IMR-90 (cell line): ENCODE data around the gene TSPO. TPM values are rescaled to one million over a fixed set of nuclear protein-coding genes. Genes with fewer than 3 reads are reported as not detected.

Experiments used
- ATAC-seq: fragments of 200-7000 bp; cut with Tn5 transposase; 2 replicates; pipeline ENCODE4 v1.9.1; 2020; ENCODE audit warnings: low read depth, mild to moderate bottlenecking, moderate library complexity
- BruUV-seq: library from RNA; stranded (reverse); fragments of 400-500 nt; replicated peaks from 2 replicates; lab custom pipeline; 2021; lab: Mats Ljungman, UMichigan
- CTCF ChIA-PET: fragments of 300-600 bp; formaldehyde crosslinking; extraction: SDS; loops from one replicate; lab custom pipeline; 2021; ENCODE audit warnings: antibody characterized with exemption; lab: Yijun Ruan, JAX
- POLR2A ChIA-PET: fragments of 300-600 bp; sonication (Branson Sonifier 250); formaldehyde crosslinking; loops from one replicate; lab custom pipeline; 2022; ENCODE audit warnings: antibody characterized with exemption; ENCODE audit not compliant: unreplicated experiment; lab: Charles Lee
- DNase-seq: peaks from one replicate; pipeline ENCODE4 v3.0.0; 2013
- H2AFZ ChIP-seq: replicated peaks from 2 replicates; pipeline ENCODE3; 2013; ENCODE audit warnings: low read length, mild to moderate bottlenecking; ENCODE audit not compliant: poor library complexity
- H2AK5ac ChIP-seq: 2 replicates; pipeline ENCODE4 v1.6.1; 2013; ENCODE audit warnings: low read depth, low read length, inconsistent platforms
- H2AK9ac ChIP-seq: replicated peaks from 2 replicates; pipeline ENCODE3; 2013; ENCODE audit warnings: mild to moderate bottlenecking, low read depth, low read length, moderate library complexity; ENCODE audit not compliant: poor library complexity
- H2BK120ac ChIP-seq: 2 replicates; pipeline ENCODE4 v1.6.1; 2013; ENCODE audit warnings: low read depth, low read length, inconsistent platforms
- H2BK15ac ChIP-seq: 3 replicates; pipeline ENCODE4 v1.6.1; 2013; ENCODE audit warnings: low read depth, low read length, inconsistent platforms
- H2BK20ac ChIP-seq: 2 replicates; pipeline ENCODE4 v1.6.1; 2013; ENCODE audit warnings: low read depth, mild to moderate bottlenecking, inconsistent platforms, low read length, moderate library complexity
- H2BK5ac ChIP-seq: 2 replicates; pipeline ENCODE4 v1.6.1; 2013; ENCODE audit warnings: mild to moderate bottlenecking, low read depth, low read length, inconsistent platforms; ENCODE audit not compliant: poor library complexity, severe bottlenecking
- H3K14ac ChIP-seq: replicated peaks from 2 replicates; pipeline ENCODE4 v1.6.1; 2013; ENCODE audit warnings: low read depth, low read length, inconsistent platforms
- H3K18ac ChIP-seq: 2 replicates; pipeline ENCODE4 v1.6.1; 2013; ENCODE audit warnings: low read depth, low read length, control low read depth
- H3K23ac ChIP-seq: 2 replicates; pipeline ENCODE4 v1.6.1; 2013; ENCODE audit warnings: low read depth, low read length, inconsistent platforms
- H3K27ac ChIP-seq: 2 replicates; pipeline ENCODE4 v1.5.1; 2013; ENCODE audit warnings: mild to moderate bottlenecking, control low read depth, low read length; ENCODE audit not compliant: insufficient read depth
- H3K27me3 ChIP-seq: 2 replicates; pipeline ENCODE4 v1.6.1; 2013; ENCODE audit warnings: low read length; ENCODE audit not compliant: control insufficient read depth, insufficient read depth
- H3K36me3 ChIP-seq: 2 replicates; pipeline ENCODE4 v1.6.1; 2013; ENCODE audit warnings: low read length, mixed read lengths; ENCODE audit not compliant: control insufficient read depth, insufficient read depth
- H3K4ac ChIP-seq: 2 replicates; pipeline ENCODE4 v1.6.1; 2013; ENCODE audit warnings: low read depth, low read length, inconsistent platforms
- H3K4me1 ChIP-seq: 2 replicates; pipeline ENCODE4 v1.6.1; 2013; ENCODE audit warnings: low read length, mixed read lengths; ENCODE audit not compliant: control insufficient read depth, insufficient read depth
- H3K4me2 ChIP-seq: 2 replicates; pipeline ENCODE4 v1.6.1; 2013; ENCODE audit warnings: low read depth, mild to moderate bottlenecking, control low read depth, low read length, moderate library complexity
- H3K4me3 ChIP-seq: 2 replicates; pipeline ENCODE4 v1.5.1; 2013; ENCODE audit warnings: low read depth, mild to moderate bottlenecking, control low read depth, low read length, moderate library complexity; ENCODE audit not compliant: insufficient read depth
- H3K56ac ChIP-seq: 2 replicates; pipeline ENCODE4 v1.6.1; 2013; ENCODE audit warnings: low read length, inconsistent platforms; ENCODE audit not compliant: insufficient read depth; ENCODE audit errors: extremely low read depth
- H3K79me1 ChIP-seq, 2 experiments: 2 replicates each; pipeline ENCODE4 v1.6.1; 2013; ENCODE audit warnings: low read length in 2 of 2, inconsistent platforms in 1 of 2, low read depth in 1 of 2
- H3K9ac ChIP-seq: 2 replicates; pipeline ENCODE4 v1.6.1; 2013; ENCODE audit warnings: low read depth, low read length, control low read depth
- H3K9me1 ChIP-seq: 2 replicates; pipeline ENCODE4 v1.6.1; 2013; ENCODE audit warnings: low read length, inconsistent platforms; ENCODE audit not compliant: insufficient read depth
- H3K9me3 ChIP-seq: 2 replicates; pipeline ENCODE4 v1.6.1; 2013; ENCODE audit warnings: low read length; ENCODE audit not compliant: control insufficient read depth, insufficient read depth
- H4K20me1 ChIP-seq: 2 replicates; pipeline ENCODE4 v1.6.1; 2013; ENCODE audit warnings: low read length, inconsistent platforms; ENCODE audit not compliant: insufficient read depth
- H4K5ac ChIP-seq: 2 replicates; pipeline ENCODE4 v1.6.1; 2013; ENCODE audit warnings: mild to moderate bottlenecking, low read depth, low read length, control low read depth
- H4K8ac ChIP-seq, 2 experiments: 2 replicates each; pipeline ENCODE4 v1.6.1; 2013; ENCODE audit warnings: low read depth in 2 of 2, low read length in 2 of 2, control low read depth in 1 of 2, inconsistent platforms in 1 of 2
- H4K91ac ChIP-seq: 2 replicates; pipeline ENCODE4 v1.6.1; 2013; ENCODE audit warnings: low read depth, low read length, inconsistent platforms; ENCODE audit not compliant: insufficient read depth
- BHLHE40 ChIP-seq: fragments of 150-350 bp; IDR thresholded peaks from 2 replicates; pipeline ENCODE4 v1.6.1; 2016; ENCODE audit warnings: mild to moderate bottlenecking, low read depth, low read length
- CEBPB ChIP-seq: IDR thresholded peaks from 2 replicates; pipeline ENCODE4 v1.6.1; 2012; ENCODE audit warnings: low read depth, low read length, improper control_type of control experiment
- MAFK ChIP-seq: IDR thresholded peaks from 2 replicates; pipeline ENCODE4 v1.6.1; 2012; ENCODE audit warnings: low read depth, low read length, improper control_type of control experiment
- MAZ ChIP-seq: IDR thresholded peaks from 2 replicates; pipeline ENCODE4 v1.6.1; 2012; ENCODE audit warnings: low read depth, mild to moderate bottlenecking, low read length, improper control_type of control experiment, moderate library complexity, borderline replicate concordance
- POLR2A ChIP-seq: IDR thresholded peaks from 2 replicates; pipeline ENCODE4 v1.6.1; 2012; ENCODE audit warnings: mild to moderate bottlenecking, low read depth, low read length
- RCOR1 ChIP-seq: IDR thresholded peaks from 2 replicates; pipeline ENCODE4 v1.6.1; 2012; ENCODE audit warnings: mild to moderate bottlenecking, low read length, improper control_type of control experiment; ENCODE audit not compliant: insufficient replicate concordance
- RFX5 ChIP-seq: IDR thresholded peaks from 2 replicates; pipeline ENCODE4 v1.8.0; 2012; ENCODE audit warnings: low read depth, mild to moderate bottlenecking, low read length, moderate library complexity
- WGBS, 2 experiments: methylation state at CpG; one replicate each; pipeline versions ENCODE4 v1.1.5 to v1.1.7; 2013; ENCODE audit warnings: missing lambda C conversion rate in 2 of 2; ENCODE audit not compliant: insufficient read length in 1 of 2; ENCODE audit errors: extremely low coverage in 2 of 2; 5-methylcytosine and 5-hydroxymethylcytosine counted together
- dilution Hi-C: fragments of 300-500 bp; cut with HindIII; formaldehyde crosslinking; loops from one replicate; pipeline ENCODE4 v1.14.3; 2018; ENCODE audit warnings: low sequenced_read_pairs; ENCODE audit not compliant: unreplicated experiment
- in situ Hi-C: fragments of 300-500 bp; cut with MboI; formaldehyde crosslinking; loops from 3 replicates; pipeline ENCODE4 v1.14.3; 2019; ENCODE audit warnings: low sequenced_read_pairs, inconsistent platforms, mixed read lengths
- intact Hi-C: fragments of 100-400 bp; cut with micrococcal nuclease; formaldehyde crosslinking; loops from 2 replicates; pipeline ENCODE4 v1.10.0; 2022
- polyA plus RNA-seq, 3 experiments: library from polyadenylated mRNA; depleted of rRNA; stranded (reverse); fragments of >200 nt; gene quantifications; 2 replicates each; pipeline ENCODE4 v1.2.3, GENCODE V29; 2012; ENCODE audit warnings: low replicate concordance in 1 of 3
- total RNA-seq: library from RNA; depleted of rRNA; stranded (reverse); fragments of >200 nt; gene quantifications from 2 replicates; pipeline ENCODE4 v1.2.3, GENCODE V29; 2012
- TF ChIP-seq, protein P1 (sequence below): conservative IDR thresholded peaks from 2 replicates; pipeline ENCODE4 v1.5.1; 2012; ENCODE audit warnings: mild to moderate bottlenecking, low read depth, low read length, improper control_type of control experiment

TSPO gene
- total and polyA plus RNA-seq, 2 of the 4 experiments (the other 2 are of a cell fraction), result 115 to 297 TPM

DNA sequence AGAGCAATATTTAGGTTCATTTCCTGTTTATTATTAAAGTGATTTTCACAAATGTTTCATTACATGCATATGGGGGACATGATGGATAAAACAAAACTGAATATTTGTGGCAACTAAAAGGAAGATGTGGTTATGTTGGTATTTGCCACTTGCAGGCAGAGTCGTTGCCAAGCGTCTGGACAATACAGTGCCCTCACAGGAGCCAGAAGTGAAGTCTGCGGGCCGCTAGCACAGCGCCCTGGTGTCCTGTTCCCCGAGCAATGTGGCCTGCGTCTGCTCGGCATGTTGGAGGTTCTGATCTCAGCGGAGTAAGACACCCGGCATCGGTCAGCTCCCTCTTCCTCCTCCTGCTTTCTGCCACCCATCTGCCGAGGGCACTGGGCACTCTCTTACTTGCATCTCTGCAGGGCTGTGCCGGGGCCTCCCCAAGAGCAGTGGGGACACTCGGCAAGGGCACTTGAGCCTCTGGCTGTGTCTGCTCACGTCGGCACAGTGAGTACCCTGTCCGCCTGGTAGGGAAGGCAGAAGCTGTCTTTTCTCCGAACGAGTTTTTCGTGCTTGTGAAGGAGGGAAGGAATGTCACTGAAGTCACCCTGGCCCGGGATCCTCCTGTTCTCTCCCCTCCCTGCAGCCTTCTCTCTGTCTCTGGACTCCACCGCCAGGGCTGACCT lies 46.0 kb downstream of the TSPO start:
- Histone ChIP-seq H3K18ac (no peak overlapping the region), H2BK15ac (no peak overlapping the region), H2AK9ac (no peak overlapping the region), H3K4me1 (0 out of 2 replicates have a peak, but pooled peaks cover 2% of the 10 kb centered on the region), H2BK20ac (no peak overlapping the region), H3K23ac (no peak overlapping the region), H3K4ac (no peak overlapping the region), H3K9me1 (no peaks in the 10 kb centered on the region), H3K14ac (no peak overlapping the region), H2AK5ac (no peak overlapping the region), H3K4me3 (no peak overlapping the region), H3K56ac (no peak overlapping the region), H4K5ac (no peak overlapping the region), H3K79me1 (no peaks in the 10 kb centered on the region), H4K20me1 (no peaks in the 10 kb centered on the region), H2BK5ac (no peak overlapping the region), H3K36me3 (no peaks in the 10 kb centered on the region), H3K9ac (no peak overlapping the region), H3K27me3 (peaks cover 25% of the 10 kb centered on the region; the same call in 1 of the 2 replicates), H2BK120ac (no peak overlapping the region), H3K4me2 (no peak overlapping the region), H2AFZ (no peak overlapping the region), H4K8ac (no peak overlapping the region), H3K9me3 (no peaks in the 10 kb centered on the region), H4K91ac (no peak overlapping the region), H3K27ac (no peak overlapping the region)
- DNase-seq (no peak), ATAC-seq (no peak; the same call in 1 of the 2 replicates)
- dilution Hi-C loops, result no loop called here
- 51% methylated on average over 8 of the region's 22 CpGs; no CpG with 5 or more reads in 1 of the 2 experiments for WGBS, 2 experiments
- no TSS peak for BruUV-seq
- POLR2A ChIA-PET, result no interaction called here
- TF ChIP-seq RFX5 (no peak), MAZ (no peak), BHLHE40 (no peak), MAFK (no peak), POLR2A (no peak), RCOR1 (no peak), CEBPB (no peak)
- TF ChIP-seq, protein P1, sequence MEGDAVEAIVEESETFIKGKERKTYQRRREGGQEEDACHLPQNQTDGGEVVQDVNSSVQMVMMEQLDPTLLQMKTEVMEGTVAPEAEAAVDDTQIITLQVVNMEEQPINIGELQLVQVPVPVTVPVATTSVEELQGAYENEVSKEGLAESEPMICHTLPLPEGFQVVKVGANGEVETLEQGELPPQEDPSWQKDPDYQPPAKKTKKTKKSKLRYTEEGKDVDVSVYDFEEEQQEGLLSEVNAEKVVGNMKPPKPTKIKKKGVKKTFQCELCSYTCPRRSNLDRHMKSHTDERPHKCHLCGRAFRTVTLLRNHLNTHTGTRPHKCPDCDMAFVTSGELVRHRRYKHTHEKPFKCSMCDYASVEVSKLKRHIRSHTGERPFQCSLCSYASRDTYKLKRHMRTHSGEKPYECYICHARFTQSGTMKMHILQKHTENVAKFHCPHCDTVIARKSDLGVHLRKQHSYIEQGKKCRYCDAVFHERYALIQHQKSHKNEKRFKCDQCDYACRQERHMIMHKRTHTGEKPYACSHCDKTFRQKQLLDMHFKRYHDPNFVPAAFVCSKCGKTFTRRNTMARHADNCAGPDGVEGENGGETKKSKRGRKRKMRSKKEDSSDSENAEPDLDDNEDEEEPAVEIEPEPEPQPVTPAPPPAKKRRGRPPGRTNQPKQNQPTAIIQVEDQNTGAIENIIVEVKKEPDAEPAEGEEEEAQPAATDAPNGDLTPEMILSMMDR, result no peak
- intact Hi-C loops, result no loop called here
- CTCF ChIA-PET, result no interaction called here
- in situ Hi-C loops, result no loop called here
